IMR-90 (cell line): Measurements from ENCODE around the gene FUT6. TPM values are rescaled to one million over a fixed set of nuclear protein-coding genes. Genes with fewer than 3 reads are reported as not detected.

ENCODE experiments used
- ATAC-seq: fragments of 200-7000 bp; cut with Tn5 transposase; 2 replicates; pipeline ENCODE4 v1.9.1; 2020; ENCODE audit warnings: low read depth, mild to moderate bottlenecking, moderate library complexity
- BruUV-seq: library from RNA; stranded (reverse); fragments of 400-500 nt; replicated peaks from 2 replicates; lab custom pipeline; 2021; lab: Mats Ljungman, UMichigan
- CTCF ChIA-PET: fragments of 300-600 bp; formaldehyde crosslinking; extraction: SDS; loops from one replicate; lab custom pipeline; 2021; ENCODE audit warnings: antibody characterized with exemption; lab: Yijun Ruan, JAX
- POLR2A ChIA-PET: fragments of 300-600 bp; sonication (Branson Sonifier 250); formaldehyde crosslinking; loops from one replicate; lab custom pipeline; 2022; ENCODE audit warnings: antibody characterized with exemption; ENCODE audit not compliant: unreplicated experiment; lab: Charles Lee
- DNase-seq: peaks from one replicate; pipeline ENCODE4 v3.0.0; 2013
- H2AFZ ChIP-seq: replicated peaks from 2 replicates; pipeline ENCODE3; 2013; ENCODE audit warnings: low read length, mild to moderate bottlenecking; ENCODE audit not compliant: poor library complexity
- H2AK5ac ChIP-seq: 2 replicates; pipeline ENCODE4 v1.6.1; 2013; ENCODE audit warnings: low read depth, low read length, inconsistent platforms
- H2AK9ac ChIP-seq: replicated peaks from 2 replicates; pipeline ENCODE3; 2013; ENCODE audit warnings: mild to moderate bottlenecking, low read depth, low read length, moderate library complexity; ENCODE audit not compliant: poor library complexity
- H2BK120ac ChIP-seq: 2 replicates; pipeline ENCODE4 v1.6.1; 2013; ENCODE audit warnings: low read depth, low read length, inconsistent platforms
- H2BK15ac ChIP-seq: 3 replicates; pipeline ENCODE4 v1.6.1; 2013; ENCODE audit warnings: low read depth, low read length, inconsistent platforms
- H2BK20ac ChIP-seq: 2 replicates; pipeline ENCODE4 v1.6.1; 2013; ENCODE audit warnings: low read depth, mild to moderate bottlenecking, inconsistent platforms, low read length, moderate library complexity
- H2BK5ac ChIP-seq: 2 replicates; pipeline ENCODE4 v1.6.1; 2013; ENCODE audit warnings: mild to moderate bottlenecking, low read depth, low read length, inconsistent platforms; ENCODE audit not compliant: poor library complexity, severe bottlenecking
- H3K14ac ChIP-seq: replicated peaks from 2 replicates; pipeline ENCODE4 v1.6.1; 2013; ENCODE audit warnings: low read depth, low read length, inconsistent platforms
- H3K18ac ChIP-seq: 2 replicates; pipeline ENCODE4 v1.6.1; 2013; ENCODE audit warnings: low read depth, low read length, control low read depth
- H3K23ac ChIP-seq: 2 replicates; pipeline ENCODE4 v1.6.1; 2013; ENCODE audit warnings: low read depth, low read length, inconsistent platforms
- H3K27ac ChIP-seq: 2 replicates; pipeline ENCODE4 v1.5.1; 2013; ENCODE audit warnings: mild to moderate bottlenecking, control low read depth, low read length; ENCODE audit not compliant: insufficient read depth
- H3K27me3 ChIP-seq: 2 replicates; pipeline ENCODE4 v1.6.1; 2013; ENCODE audit warnings: low read length; ENCODE audit not compliant: control insufficient read depth, insufficient read depth
- H3K36me3 ChIP-seq: 2 replicates; pipeline ENCODE4 v1.6.1; 2013; ENCODE audit warnings: low read length, mixed read lengths; ENCODE audit not compliant: control insufficient read depth, insufficient read depth
- H3K4ac ChIP-seq: 2 replicates; pipeline ENCODE4 v1.6.1; 2013; ENCODE audit warnings: low read depth, low read length, inconsistent platforms
- H3K4me1 ChIP-seq: 2 replicates; pipeline ENCODE4 v1.6.1; 2013; ENCODE audit warnings: low read length, mixed read lengths; ENCODE audit not compliant: control insufficient read depth, insufficient read depth
- H3K4me2 ChIP-seq: 2 replicates; pipeline ENCODE4 v1.6.1; 2013; ENCODE audit warnings: low read depth, mild to moderate bottlenecking, control low read depth, low read length, moderate library complexity
- H3K4me3 ChIP-seq: 2 replicates; pipeline ENCODE4 v1.5.1; 2013; ENCODE audit warnings: low read depth, mild to moderate bottlenecking, control low read depth, low read length, moderate library complexity; ENCODE audit not compliant: insufficient read depth
- H3K56ac ChIP-seq: 2 replicates; pipeline ENCODE4 v1.6.1; 2013; ENCODE audit warnings: low read length, inconsistent platforms; ENCODE audit not compliant: insufficient read depth; ENCODE audit errors: extremely low read depth
- H3K79me1 ChIP-seq, 2 experiments: 2 replicates each; pipeline ENCODE4 v1.6.1; 2013; ENCODE audit warnings: low read length in 2 of 2, inconsistent platforms in 1 of 2, low read depth in 1 of 2
- H3K9ac ChIP-seq: 2 replicates; pipeline ENCODE4 v1.6.1; 2013; ENCODE audit warnings: low read depth, low read length, control low read depth
- H3K9me1 ChIP-seq: 2 replicates; pipeline ENCODE4 v1.6.1; 2013; ENCODE audit warnings: low read length, inconsistent platforms; ENCODE audit not compliant: insufficient read depth
- H3K9me3 ChIP-seq: 2 replicates; pipeline ENCODE4 v1.6.1; 2013; ENCODE audit warnings: low read length; ENCODE audit not compliant: control insufficient read depth, insufficient read depth
- H4K20me1 ChIP-seq: 2 replicates; pipeline ENCODE4 v1.6.1; 2013; ENCODE audit warnings: low read length, inconsistent platforms; ENCODE audit not compliant: insufficient read depth
- H4K5ac ChIP-seq: 2 replicates; pipeline ENCODE4 v1.6.1; 2013; ENCODE audit warnings: mild to moderate bottlenecking, low read depth, low read length, control low read depth
- H4K8ac ChIP-seq, 2 experiments: 2 replicates each; pipeline ENCODE4 v1.6.1; 2013; ENCODE audit warnings: low read depth in 2 of 2, low read length in 2 of 2, control low read depth in 1 of 2, inconsistent platforms in 1 of 2
- H4K91ac ChIP-seq: 2 replicates; pipeline ENCODE4 v1.6.1; 2013; ENCODE audit warnings: low read depth, low read length, inconsistent platforms; ENCODE audit not compliant: insufficient read depth
- FOS ChIP-seq: fragments of 150-350 bp; IDR thresholded peaks from 2 replicates; pipeline ENCODE4 v1.6.1; 2016; ENCODE audit warnings: low read depth, low read length
- MAZ ChIP-seq: IDR thresholded peaks from 2 replicates; pipeline ENCODE4 v1.6.1; 2012; ENCODE audit warnings: low read depth, mild to moderate bottlenecking, low read length, improper control_type of control experiment, moderate library complexity, borderline replicate concordance
- MXI1 ChIP-seq: IDR thresholded peaks from 2 replicates; pipeline ENCODE4 v1.6.1; 2012; ENCODE audit warnings: low read depth, mild to moderate bottlenecking, low read length, moderate library complexity, borderline replicate concordance
- POLR2A ChIP-seq: IDR thresholded peaks from 2 replicates; pipeline ENCODE4 v1.6.1; 2012; ENCODE audit warnings: mild to moderate bottlenecking, low read depth, low read length
- RAD21 ChIP-seq: IDR thresholded peaks from 2 replicates; pipeline ENCODE4 v1.6.1; 2012; ENCODE audit warnings: low read length, improper control_type of control experiment
- RCOR1 ChIP-seq: IDR thresholded peaks from 2 replicates; pipeline ENCODE4 v1.6.1; 2012; ENCODE audit warnings: mild to moderate bottlenecking, low read length, improper control_type of control experiment; ENCODE audit not compliant: insufficient replicate concordance
- SMC3 ChIP-seq: fragments of 150-350 bp; IDR thresholded peaks from 2 replicates; pipeline ENCODE4 v1.6.1; 2016; ENCODE audit warnings: low read depth, mild to moderate bottlenecking, antibody characterized with exemption, low read length, moderate library complexity
- WGBS, 2 experiments: methylation state at CpG; one replicate each; pipeline versions ENCODE4 v1.1.5 to v1.1.7; 2013; ENCODE audit warnings: missing lambda C conversion rate in 2 of 2; ENCODE audit not compliant: insufficient read length in 1 of 2; ENCODE audit errors: extremely low coverage in 2 of 2; 5-methylcytosine and 5-hydroxymethylcytosine counted together
- dilution Hi-C: fragments of 300-500 bp; cut with HindIII; formaldehyde crosslinking; loops from one replicate; pipeline ENCODE4 v1.14.3; 2018; ENCODE audit warnings: low sequenced_read_pairs; ENCODE audit not compliant: unreplicated experiment
- in situ Hi-C: fragments of 300-500 bp; cut with MboI; formaldehyde crosslinking; loops from 3 replicates; pipeline ENCODE4 v1.14.3; 2019; ENCODE audit warnings: low sequenced_read_pairs, inconsistent platforms, mixed read lengths
- intact Hi-C: fragments of 100-400 bp; cut with micrococcal nuclease; formaldehyde crosslinking; loops from 2 replicates; pipeline ENCODE4 v1.10.0; 2022
- polyA plus RNA-seq, 3 experiments: library from polyadenylated mRNA; depleted of rRNA; stranded (reverse); fragments of >200 nt; gene quantifications; 2 replicates each; pipeline ENCODE4 v1.2.3, GENCODE V29; 2012; ENCODE audit warnings: low replicate concordance in 1 of 3
- total RNA-seq: library from RNA; depleted of rRNA; stranded (reverse); fragments of >200 nt; gene quantifications from 2 replicates; pipeline ENCODE4 v1.2.3, GENCODE V29; 2012
- TF ChIP-seq, protein P1 (sequence below): fragments of 150-350 bp; IDR thresholded peaks from 2 replicates; pipeline ENCODE4 v1.6.1; 2017; ENCODE audit warnings: mild to moderate bottlenecking, antibody characterized with exemption, low read length, low read depth
- TF ChIP-seq, protein P2 (sequence below): fragments of 150-350 bp; IDR thresholded peaks from 2 replicates; pipeline ENCODE4 v1.6.1; 2016; ENCODE audit warnings: low read depth, mild to moderate bottlenecking, low read length, moderate library complexity, borderline replicate concordance

The FUT6 gene
- total and polyA plus RNA-seq, 2 of the 4 experiments (the other 2 are of a cell fraction), result not detected

DNA sequence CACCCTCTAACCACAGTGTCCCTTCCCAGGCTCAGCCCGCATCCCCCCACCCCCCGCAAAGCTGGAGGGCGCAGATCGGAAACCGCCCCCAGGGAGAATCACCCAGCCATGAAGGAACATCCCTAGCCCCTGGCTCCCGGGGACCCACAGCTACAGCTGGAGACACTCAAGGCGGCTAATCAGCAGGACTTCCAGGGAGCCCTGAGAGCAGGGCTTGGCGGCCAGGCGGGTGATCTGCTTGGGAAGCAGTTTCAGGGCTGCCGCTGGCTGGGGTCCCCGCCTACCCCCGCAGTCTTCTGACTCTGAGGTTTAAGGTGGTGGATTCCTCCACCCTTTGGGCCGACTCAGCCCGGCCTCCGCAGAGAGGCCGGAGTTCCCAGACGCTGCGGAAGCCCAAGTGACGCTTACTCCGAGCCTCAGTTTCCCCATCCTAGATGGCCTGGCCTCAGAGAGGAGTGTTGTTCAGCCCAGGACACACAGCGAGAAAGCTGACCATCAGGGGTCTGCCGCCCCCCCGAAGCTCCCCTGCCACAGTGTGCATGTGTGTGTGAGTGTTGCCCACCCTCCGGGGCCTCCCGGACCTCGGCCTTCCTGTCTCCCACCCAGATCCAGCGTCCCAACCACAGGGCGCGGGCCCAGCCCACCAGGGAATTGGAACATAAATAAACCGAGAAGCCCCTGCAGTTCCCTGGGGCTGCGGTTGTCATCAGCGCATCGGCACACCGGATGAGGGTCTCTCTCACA, 9.8 kb downstream of the FUT6 start:
- WGBS, 2 experiments, result 29% methylated on average over 8 of the region's 34 CpGs; no CpG with 5 or more reads in 1 of the 2 experiments
- intact Hi-C loops, result loop anchor here (5.0 kb wide), 1 partner anchor 63 kb away; no protein-coding TSS in a partner anchor
- H2BK15ac ChIP-seq, result no peak overlapping the region
- TF ChIP-seq, protein P1, sequence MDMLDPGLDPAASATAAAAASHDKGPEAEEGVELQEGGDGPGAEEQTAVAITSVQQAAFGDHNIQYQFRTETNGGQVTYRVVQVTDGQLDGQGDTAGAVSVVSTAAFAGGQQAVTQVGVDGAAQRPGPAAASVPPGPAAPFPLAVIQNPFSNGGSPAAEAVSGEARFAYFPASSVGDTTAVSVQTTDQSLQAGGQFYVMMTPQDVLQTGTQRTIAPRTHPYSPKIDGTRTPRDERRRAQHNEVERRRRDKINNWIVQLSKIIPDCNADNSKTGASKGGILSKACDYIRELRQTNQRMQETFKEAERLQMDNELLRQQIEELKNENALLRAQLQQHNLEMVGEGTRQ, result no peak
- TF ChIP-seq, protein P2, sequence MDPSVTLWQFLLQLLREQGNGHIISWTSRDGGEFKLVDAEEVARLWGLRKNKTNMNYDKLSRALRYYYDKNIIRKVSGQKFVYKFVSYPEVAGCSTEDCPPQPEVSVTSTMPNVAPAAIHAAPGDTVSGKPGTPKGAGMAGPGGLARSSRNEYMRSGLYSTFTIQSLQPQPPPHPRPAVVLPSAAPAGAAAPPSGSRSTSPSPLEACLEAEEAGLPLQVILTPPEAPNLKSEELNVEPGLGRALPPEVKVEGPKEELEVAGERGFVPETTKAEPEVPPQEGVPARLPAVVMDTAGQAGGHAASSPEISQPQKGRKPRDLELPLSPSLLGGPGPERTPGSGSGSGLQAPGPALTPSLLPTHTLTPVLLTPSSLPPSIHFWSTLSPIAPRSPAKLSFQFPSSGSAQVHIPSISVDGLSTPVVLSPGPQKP, result no peak
- TF ChIP-seq MAZ (no peak), SMC3 (no peak), MXI1 (no peak), RAD21 (no peak), RCOR1 (no peak), POLR2A (no peak), FOS (no peak)
- peaks cover 0 to 6% of the 10 kb centered on the region in 2 experiments; a peak in 2 of 4 replicates for H3K79me1 ChIP-seq
- H2AFZ ChIP-seq, result peak overlapping the region; percentile 21
- no peak overlapping the region for H3K9ac ChIP-seq
- H4K5ac ChIP-seq, result no peak overlapping the region
- no peak overlapping the region for H2AK9ac ChIP-seq
- H2BK5ac ChIP-seq, result no peak overlapping the region
- H3K14ac ChIP-seq, result no peak overlapping the region
- H3K27ac ChIP-seq, result no peak overlapping the region
- H3K4me3 ChIP-seq, result no peak overlapping the region
- no peaks in the 10 kb centered on the region for H3K9me3 ChIP-seq
- ATAC-seq (no peak), DNase-seq (no peak)
- no peak overlapping the region for H3K56ac ChIP-seq
- H3K9me1 ChIP-seq, result peaks cover 4% of the 10 kb centered on the region; the same call in 1 of the 2 replicates
- H4K91ac ChIP-seq, result no peak overlapping the region
- ChIA-PET POLR2A (interaction anchor here (0.6 kb wide), 1 partner anchor 108 kb away, joined by 4 read pairs; no protein-coding TSS in a partner anchor), CTCF (no interaction called here)
- H3K27me3 ChIP-seq, result peaks cover 3% of the 10 kb centered on the region; the same call in 1 of the 2 replicates
- no peak overlapping the region for H2BK20ac ChIP-seq
- H3K36me3 ChIP-seq, result no peaks in the 10 kb centered on the region
- H3K4ac ChIP-seq, result peak overlapping the region; percentile 43; the same call in 1 of the 2 replicates
- dilution Hi-C loops, result no loop called here
- H3K4me2 ChIP-seq, result no peak overlapping the region
- H4K20me1 ChIP-seq, result no peaks in the 10 kb centered on the region
- H3K4me1 ChIP-seq, result peaks cover 9% of the 10 kb centered on the region
- BruUV-seq, result no TSS peak
- in situ Hi-C loops, result no loop called here
- H3K18ac ChIP-seq, result no peak overlapping the region
- H3K23ac ChIP-seq, result peak overlapping the region; percentile 82; the same call in 1 of the 2 replicates
- 0 out of 2 replicates have a peak overlapping the region, but pooled peaks have one; percentile 15 for H2BK120ac ChIP-seq
- peak overlapping the region; percentile 16; the same call in 1 of the 2 replicates for H2AK5ac ChIP-seq
- H4K8ac ChIP-seq, result peak overlapping the region in 1 of 2 experiments; percentile 99; a peak in 1 of 4 replicates
